ENCODE measurements around the gene SRD5A3. TPM values are rescaled to one million over a fixed set of nuclear protein-coding genes. Genes with fewer than 3 reads are reported as not detected.

SRD5A3 gene
- total and polyA plus RNA-seq, 9 of the 15 experiments (the other 6 are each of a cell fraction or from before 2014, with no cell fraction given) = 2.5 to 37.0 (median 13.3) TPM

DNA sequence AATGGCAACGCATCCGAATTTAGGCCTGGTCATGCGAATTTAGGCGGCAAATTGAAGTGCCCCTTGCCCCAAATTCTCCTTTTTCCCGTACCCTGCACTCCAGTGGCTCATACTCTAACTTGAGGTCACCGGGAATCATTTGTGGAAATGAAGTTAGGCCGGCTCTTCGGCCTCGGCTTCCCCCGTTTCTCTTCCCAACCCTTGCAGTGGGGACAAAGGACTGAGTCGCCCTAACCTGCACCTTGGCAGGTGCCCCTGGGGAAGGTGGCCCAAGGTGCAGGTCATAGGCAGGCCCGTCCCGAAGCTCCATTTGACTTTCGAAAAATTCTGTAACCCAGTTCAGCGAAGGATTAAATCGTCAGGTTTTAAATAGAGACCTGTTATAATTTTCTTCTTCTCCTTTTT lies 811 bp downstream of the SRD5A3 start (continued):
- peak; percentile 39; the same call in 1 of the 2 replicates for TF ChIP-seq ZFX (CRISPR knock-in tag; IDR thresholded peaks at IDR 0.05)
- no peak for TF ChIP-seq SMARCC2 (IDR thresholded peaks at IDR 0.05; ENCODE audit: low read depth)
- no peak for TF ChIP-seq MTA3 (IDR thresholded peaks at IDR 0.05; ENCODE audit: borderline replicate concordance)
- no peak for TF ChIP-seq NR2C2 (CRISPR knock-in tag; IDR thresholded peaks at IDR 0.05)
- 0 out of 2 replicates have a peak, but pooled peaks have one; percentile 8 for TF ChIP-seq NR2C2 (tag; IDR thresholded peaks at IDR 0.05)
- TF ChIP-seq LCOR (CRISPR knock-in tag; IDR thresholded peaks at IDR 0.05) = no peak
- 0 out of 4 replicates have a peak, but pooled peaks of 1 of the 2 experiments have one; percentile 7 for TF ChIP-seq ETV6 (IDR thresholded peaks at IDR 0.05; ENCODE audit: borderline replicate concordance in 1 of 2, low read depth in 2 of 2, low read length in 1 of 2)
- no peak for TF ChIP-seq ETV6 (CRISPR knock-in tag; IDR thresholded peaks at IDR 0.05; ENCODE audit: borderline replicate concordance)
- TF ChIP-seq SIX5 (IDR thresholded peaks at IDR 0.05; ENCODE audit: borderline replicate concordance in 1 of 2, insufficient read depth in 1 of 2, low read depth in 1 of 2, low read length in 2 of 2) = no peak

- Histone ChIP-seq H3K9me1 (ENCODE audit: control insufficient read depth, insufficient read depth, low read length) (no peaks in the 10 kb centered on the region), H3K9me3 (replicated peaks; ENCODE audit: control insufficient read depth, insufficient read depth, low read depth, low read length) (0 out of 2 replicates have a peak, but pooled peaks cover 1% of the 10 kb centered on the region), H2AFZ (ENCODE audit: low read depth, low read length) (peak overlapping the region; percentile 98), H3K4me2 (ENCODE audit: insufficient read depth, low read length) (peak overlapping the region; percentile 96), H3K4me1 (replicated peaks in 1 of 2; ENCODE audit: control insufficient read depth in 2 of 2, insufficient read depth in 2 of 2, low read length in 2 of 2) (peaks cover 12 to 15% of the 10 kb centered on the region in 2 experiments), H3K36me3 (ENCODE audit: control insufficient read depth, insufficient read depth, low read length) (peaks cover 14% of the 10 kb centered on the region), H3K79me2 (ENCODE audit: control insufficient read depth, insufficient read depth, low read length) (peaks cover 33% of the 10 kb centered on the region), H4K20me1 (replicated peaks; ENCODE audit: control insufficient read depth, insufficient read depth, low read length) (no peaks in the 10 kb centered on the region), H3K9ac (ENCODE audit: insufficient read depth in 1 of 2, low read depth in 2 of 2, low read length in 2 of 2) (peak overlapping the region; percentile 92 to 94; a peak in 3 of 4 replicates), H3K27ac (ENCODE audit: extremely low read depth, low read depth, low read length) (peak overlapping the region; percentile 96), H3K4me3 (peak overlapping the region; percentile 62), H3K27me3 (ENCODE audit: control insufficient read depth in 2 of 2, insufficient read depth in 2 of 2, low read length in 2 of 2) (no peaks in the 10 kb centered on the region)
- FAIRE-seq = peak; percentile 63
- in situ Hi-C loops (cut with MboI) = loop anchor here (10.0 kb wide), 1 partner anchor 197 kb away; the partner anchor contains the start of gene CLOCK
- ATAC-seq = peak; percentile 41
- POLR2A ChIA-PET = interaction anchor here (1.3 kb wide), 1 partner anchor 26 kb away, joined by 4 read pairs; no protein-coding TSS in a partner anchor
- WGBS (ENCODE audit: insufficient coverage, low coverage, missing lambda C conversion rate) = 5% methylated on average over 3 of the region's 3 CpGs
- CTCF ChIA-PET (ENCODE audit: low intra/inter-chr PET ratio) = interaction anchor here (1.9 kb wide), 1 partner anchor 389 kb away, joined by 8 read pairs; no protein-coding TSS in a partner anchor
- TSS peak; percentile 51 for BruUV-seq (replicated peaks)
- peak in 2 of 4 experiments; percentile 34 to 55 for DNase-seq (ENCODE audit: extremely low read depth in 1 of 4, low spot score in 3 of 4)
- intact Hi-C loops (cut with micrococcal nuclease) = loop anchor here (2.0 to 10.0 kb wide), 6 partner anchors 39 to 517 kb away; partner anchors contain the start of genes CLOCK and NMU
- TF ChIP-seq ZFP36 (IDR thresholded peaks at IDR 0.05; ENCODE audit: low read depth, low read length, partially characterized antibody) = peak; percentile 57
- 0 out of 2 replicates have a peak, but pooled peaks have one; percentile 25 for TF ChIP-seq ZNF589 (CRISPR knock-in tag; IDR thresholded peaks at IDR 0.05; ENCODE audit: low read depth)
- TF ChIP-seq HDGF (IDR thresholded peaks at IDR 0.05) = no peak
- TF ChIP-seq ZNF584 (CRISPR knock-in tag; IDR thresholded peaks at IDR 0.05; ENCODE audit: low read depth) = no peak
- no peak for TF ChIP-seq SOX6 (IDR thresholded peaks at IDR 0.05)
- no peak for TF ChIP-seq MEF2D (tag; conservative IDR thresholded peaks at IDR 0.05; ENCODE audit: low read depth)
- TF ChIP-seq CEBPG (CRISPR knock-in tag; IDR thresholded peaks at IDR 0.05) = peak; percentile 68; the same call in 1 of the 2 replicates
- peak; percentile 80 to 88 for TF ChIP-seq CEBPG (tag; conservative IDR thresholded peaks at IDR 0.05 in 1 of 2, IDR thresholded peaks at IDR 0.05 in 1 of 2)
- TF ChIP-seq RNF219 (CRISPR knock-in tag; IDR thresholded peaks at IDR 0.05) = no peak
- peak; percentile 86 for TF ChIP-seq CEBPB (tag; IDR thresholded peaks at IDR 0.05)
- TF ChIP-seq STAT5B (CRISPR knock-in tag; IDR thresholded peaks at IDR 0.05) = no peak
These were observed 1.7 kb downstream of the SRD5A3 start for GRCh38 chr4:55347610-55348228.
